GM10266 (cell line): ENCODE measurements around the gene CEP89.

Experiments used
- DNase-seq: peaks from one replicate; pipeline ENCODE4 v3.0.0; 2012; ENCODE audit errors: extremely low spot score
- CTCF ChIP-seq: IDR thresholded peaks from 2 replicates; pipeline ENCODE4 v1.5.1; 2012; ENCODE audit warnings: mild to moderate bottlenecking, low read depth; ENCODE audit not compliant: control insufficient read depth, insufficient read depth; ENCODE audit errors: missing control alignments

Gene CEP89

DNA sequence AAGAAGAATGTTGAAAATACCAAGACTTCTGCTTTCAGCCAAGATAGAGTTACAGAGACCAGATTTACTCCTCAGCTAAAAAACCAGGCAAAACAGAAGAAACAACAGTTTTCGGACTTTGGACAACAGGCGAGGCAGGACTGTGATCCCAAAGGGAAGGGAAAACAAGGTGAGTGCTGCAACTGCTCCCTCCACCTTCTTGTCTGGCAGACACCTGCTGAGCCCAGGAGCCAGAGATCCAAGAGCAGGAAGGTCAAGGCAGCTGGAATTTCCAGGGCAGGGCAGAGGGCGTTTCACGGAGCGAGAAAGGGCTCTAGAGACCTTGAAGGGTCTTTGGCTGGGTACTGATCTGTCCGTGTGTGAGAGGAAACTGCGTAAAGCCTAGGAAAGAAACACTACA lies 69.3 kb downstream of the CEP89 start:
- TF ChIP-seq CTCF: no peak
- no peak for DNase-seq

- no peak for TF ChIP-seq CTCF
- DNase-seq: no peak
These were observed 70.1 kb downstream of the CEP89 start for GRCh38 chr19:32901504-32902161.

GRCh38 chr19:32896516-32897214 lies 75.1 kb downstream of the CEP89 start:
- no peak for DNase-seq
- TF ChIP-seq CTCF: no peak

DNA sequence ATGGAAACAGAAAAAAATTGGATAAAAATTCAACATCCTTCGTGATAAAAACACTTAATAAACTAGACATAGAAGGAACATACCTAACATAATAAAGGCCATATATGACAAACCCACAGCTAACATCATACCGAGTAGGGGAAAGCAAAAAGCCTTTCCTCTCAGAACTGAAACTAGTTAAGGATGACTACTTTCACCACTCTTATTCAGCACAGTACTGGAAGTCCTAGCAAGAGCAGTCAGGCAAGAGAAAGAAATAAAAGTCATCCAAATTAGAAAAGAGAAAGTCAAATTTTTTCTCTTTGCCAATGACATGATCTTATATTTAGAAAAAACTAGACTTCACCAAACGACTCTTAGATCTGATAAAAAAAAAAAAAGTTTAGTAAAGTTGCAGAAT lies 76.4 kb downstream of the CEP89 start:
- TF ChIP-seq CTCF: no peak
- DNase-seq: no peak

- no peak for DNase-seq
- no peak for TF ChIP-seq CTCF
These were observed 80.1 kb downstream of the CEP89 start for GRCh38 chr19:32891609-32892008.

DNA sequence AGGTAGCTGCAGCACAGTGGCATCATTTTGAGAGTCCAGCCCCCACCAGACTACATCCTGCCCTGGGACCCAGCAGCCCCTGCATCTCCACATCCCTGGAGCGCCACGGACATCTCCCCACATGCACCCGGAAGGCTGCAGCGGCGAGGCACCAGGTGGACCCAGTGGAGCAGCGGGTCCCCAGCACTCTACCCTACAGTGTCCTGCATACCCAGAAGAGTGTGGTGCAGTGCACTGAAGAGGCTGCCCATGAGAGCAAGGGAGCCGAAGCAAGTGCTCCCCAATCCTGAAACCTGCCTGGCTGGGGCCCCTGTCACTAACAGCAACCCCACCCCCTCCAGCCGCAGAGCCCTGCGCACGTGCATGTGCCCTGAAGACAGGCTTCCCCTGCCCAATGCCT lies 80.9 kb downstream of the CEP89 start:
- TF ChIP-seq CTCF: no peak
- DNase-seq: no peak

DNA sequence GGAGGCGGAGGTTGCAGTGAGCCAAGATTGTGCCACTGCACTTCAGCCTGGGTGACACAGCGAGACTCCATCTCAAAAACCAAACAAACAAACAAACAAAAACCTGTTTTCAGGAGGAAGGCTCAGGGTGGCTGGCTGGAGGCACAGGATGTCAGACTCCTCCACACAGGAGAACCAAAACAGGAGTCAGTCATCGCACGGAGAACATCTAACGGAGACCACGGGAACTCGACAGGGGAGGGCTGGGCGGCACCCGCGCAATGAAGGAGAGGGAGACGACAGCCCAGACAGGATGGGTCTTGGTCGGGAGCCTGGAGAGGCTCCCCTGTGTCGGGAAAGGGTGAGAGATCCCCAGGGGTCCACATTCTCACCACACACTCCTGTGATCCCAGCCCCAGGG lies 81.4 kb downstream of the CEP89 start:
- TF ChIP-seq CTCF: no peak
- no peak for DNase-seq
